Sigmoid colon (tissue), 4 donors: ENCODE data around the gene CDCP1.

ENCODE experiments used
- CTCF ChIP-seq, 4 experiments: fragments of 450-650 bp in 3 of 4; fragments of 200-600 bp in 1 of 4; IDR thresholded peaks; one replicate each; pipeline ENCODE4 v1.5.1; 2016 to 2019; ENCODE audit warnings: antibody characterized with exemption in 4 of 4, mild to moderate bottlenecking in 3 of 4, moderate library complexity in 2 of 4
- EP300 ChIP-seq, 4 donors: sonication (generic); formaldehyde crosslinking; IDR thresholded peaks; one replicate each; pipeline ENCODE4 v1.6.1; 2017; ENCODE audit warnings: antibody characterized with exemption in 4 of 4
- POLR2A ChIP-seq, 2 donors: fragments of 450-650 bp; IDR thresholded peaks; one replicate each; pipeline ENCODE4 v1.6.1; 2016; ENCODE audit warnings: antibody characterized with exemption in 2 of 2, mild to moderate bottlenecking in 2 of 2, moderate library complexity in 2 of 2

- TF ChIP-seq POLR2A (IDR thresholded peaks at IDR 0.05) (no peak), EP300 (IDR thresholded peaks at IDR 0.05) (no peak), CTCF (IDR thresholded peaks at IDR 0.05) (no peak)
Observed at GRCh38 chr3:45128950-45129349, 17.2 kb downstream of the CDCP1 start.
